Measurements from ENCODE around the gene LDLRAD4.

The LDLRAD4 gene

DNA sequence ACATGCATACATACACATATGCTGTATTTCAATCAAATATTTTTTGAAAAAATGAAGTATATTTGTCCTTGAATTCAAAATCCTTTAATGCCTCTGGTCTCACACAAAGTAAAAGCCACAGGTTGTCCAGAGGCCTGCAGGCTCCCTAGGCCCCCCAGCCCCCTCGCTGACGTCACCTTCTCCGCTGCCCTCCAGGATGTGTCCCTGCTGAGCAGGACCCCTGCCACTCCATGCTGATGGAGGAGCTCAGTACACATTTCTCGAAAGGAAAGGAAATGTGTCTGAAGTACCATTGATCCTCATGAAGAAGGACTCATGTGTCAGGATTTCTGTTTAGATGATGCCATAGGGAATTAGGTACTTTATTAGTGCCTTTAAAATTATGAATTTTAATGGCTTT lies 212.1 kb downstream of the LDLRAD4 start:
- no peak for DNase-seq (ENCODE audit: low read depth)

GRCh38 chr18:13431886-13432285 lies 213.3 kb downstream of the LDLRAD4 start:
- no peak for DNase-seq (ENCODE audit: low read depth)

DNA sequence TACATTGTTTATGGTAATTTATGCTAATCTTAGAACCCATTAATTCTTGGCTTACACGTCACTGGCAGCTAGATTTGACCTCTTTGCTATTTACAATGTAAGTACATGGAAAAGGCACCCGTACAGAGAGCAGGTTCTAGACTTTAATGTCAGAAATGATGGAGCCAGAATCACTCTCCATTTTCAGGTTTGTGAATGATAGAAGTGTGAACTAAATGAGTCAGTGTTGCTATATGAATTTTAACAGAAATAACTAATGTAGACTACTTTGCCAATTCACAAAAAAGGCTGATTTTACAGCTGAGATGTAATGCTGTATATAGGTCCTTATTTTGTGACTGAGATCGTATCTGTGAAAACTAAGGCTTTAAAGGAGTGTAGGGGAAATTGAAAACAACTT lies 214.6 kb downstream of the LDLRAD4 start:
- DNase-seq (ENCODE audit: low read depth) = no peak

GRCh38 chr18:13433685-13434084 lies 215.1 kb downstream of the LDLRAD4 start:
- no peak for DNase-seq (ENCODE audit: low read depth)

DNA sequence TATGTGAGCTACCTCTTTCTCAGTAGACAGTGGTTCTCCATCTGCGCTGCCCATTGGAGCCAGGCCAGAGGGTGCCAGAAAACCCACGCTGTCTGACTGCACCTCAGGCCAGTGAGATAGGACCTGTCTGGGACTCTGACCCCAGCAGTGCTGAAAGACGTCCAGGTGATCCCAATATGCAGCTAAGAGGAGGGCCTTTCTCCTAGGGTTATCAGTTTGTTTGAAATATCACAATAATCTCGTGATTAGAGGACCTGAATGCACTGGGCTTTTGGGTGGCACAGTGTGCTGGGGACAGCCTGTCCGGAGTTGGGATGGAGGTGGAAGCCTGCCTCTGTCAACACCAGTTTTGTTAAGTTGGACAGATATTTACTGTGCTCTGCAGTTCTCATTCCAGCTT lies 216.3 kb downstream of the LDLRAD4 start:
- DNase-seq (ENCODE audit: low read depth) = no peak

GRCh38 chr18:13435586-13436333 lies 217.2 kb downstream of the LDLRAD4 start:
- no peak for DNase-seq (ENCODE audit: low read depth)

DNA sequence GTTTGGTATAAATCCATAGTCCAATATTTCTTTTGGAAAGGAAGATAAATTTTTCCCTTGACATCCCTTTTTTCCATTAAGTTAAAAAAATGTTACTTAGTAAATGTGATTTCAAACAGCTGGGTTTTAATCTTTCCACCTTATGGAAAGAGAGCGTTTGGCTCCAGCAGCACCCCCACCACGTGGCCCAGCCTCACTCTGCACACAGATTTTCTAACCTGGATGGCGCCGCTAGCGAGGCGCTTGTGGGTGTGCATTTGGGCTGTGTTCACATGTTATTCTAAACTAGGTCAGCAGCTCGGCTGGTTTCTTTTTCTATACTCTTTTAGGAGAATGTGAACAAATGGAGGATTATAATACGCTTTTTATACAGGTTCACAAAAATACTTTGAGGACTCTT lies 218.0 kb downstream of the LDLRAD4 start:
- DNase-seq (ENCODE audit: low read depth) = no peak

GRCh38 chr18:13437034-13437433 lies 218.5 kb downstream of the LDLRAD4 start:
- DNase-seq (ENCODE audit: low read depth) = no peak

DNA sequence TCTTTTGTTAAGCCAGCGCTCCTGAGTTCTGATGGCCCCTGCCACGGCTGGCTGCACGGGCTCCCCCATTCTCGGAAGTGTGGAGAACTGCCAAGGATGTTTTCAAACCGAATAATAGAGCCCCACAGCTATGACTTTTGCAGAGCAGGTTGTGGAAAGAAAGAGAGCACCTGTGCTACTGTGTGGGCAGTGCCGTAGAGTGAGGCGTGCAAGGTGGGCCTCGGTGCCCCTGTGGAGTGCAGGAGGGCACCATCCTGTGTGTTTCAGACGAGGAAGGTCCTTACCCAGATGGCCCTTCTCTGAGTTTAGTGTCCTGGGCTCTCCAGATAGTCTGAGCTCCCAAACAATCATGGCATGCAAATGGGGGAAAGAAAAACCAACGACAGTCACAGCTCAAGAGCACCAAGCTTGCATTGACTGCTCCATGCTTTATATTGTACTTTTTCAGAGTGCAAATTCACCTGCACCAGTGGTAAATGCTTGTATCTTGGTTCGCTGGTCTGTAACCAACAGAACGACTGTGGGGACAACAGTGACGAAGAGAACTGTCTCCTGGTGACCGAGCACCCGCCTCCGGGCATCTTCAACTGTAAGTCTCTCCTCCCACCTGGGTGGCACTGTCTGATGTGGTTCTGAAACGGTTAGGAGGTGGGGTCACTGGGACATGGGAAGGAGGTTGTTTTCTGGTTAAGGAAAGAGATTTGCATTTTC lies 219.4 kb downstream of the LDLRAD4 start:
- DNase-seq (ENCODE audit: low read depth) = peak; percentile 11

GRCh38 chr18:13438507-13439056 lies 220.0 kb downstream of the LDLRAD4 start:
- DNase-seq (ENCODE audit: low read depth) = no peak

DNA sequence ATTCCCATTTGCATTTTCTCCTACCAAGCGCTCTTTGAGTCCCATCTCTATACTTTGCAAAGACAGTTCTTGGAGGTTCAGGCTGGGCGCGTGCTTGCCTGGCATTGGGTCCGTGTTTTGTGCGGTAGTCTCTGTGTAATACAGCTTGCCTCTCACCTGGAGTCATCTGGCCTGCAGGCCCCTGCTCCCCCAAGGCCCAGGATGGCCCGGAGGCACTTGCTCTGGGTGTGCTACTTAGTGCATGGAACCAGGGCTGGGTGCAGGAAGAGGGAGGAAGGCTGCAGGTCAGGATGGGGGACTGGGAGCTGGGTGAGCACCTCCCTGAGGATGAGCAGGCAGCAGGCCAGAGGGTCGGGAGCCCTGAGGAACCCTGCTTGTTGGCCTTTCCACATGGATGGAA lies 220.9 kb downstream of the LDLRAD4 start:
- DNase-seq (ENCODE audit: low read depth) = no peak

- DNase-seq (ENCODE audit: low read depth) = no peak
These were observed 222.0 kb downstream of the LDLRAD4 start for GRCh38 chr18:13440277-13441248.

DNA sequence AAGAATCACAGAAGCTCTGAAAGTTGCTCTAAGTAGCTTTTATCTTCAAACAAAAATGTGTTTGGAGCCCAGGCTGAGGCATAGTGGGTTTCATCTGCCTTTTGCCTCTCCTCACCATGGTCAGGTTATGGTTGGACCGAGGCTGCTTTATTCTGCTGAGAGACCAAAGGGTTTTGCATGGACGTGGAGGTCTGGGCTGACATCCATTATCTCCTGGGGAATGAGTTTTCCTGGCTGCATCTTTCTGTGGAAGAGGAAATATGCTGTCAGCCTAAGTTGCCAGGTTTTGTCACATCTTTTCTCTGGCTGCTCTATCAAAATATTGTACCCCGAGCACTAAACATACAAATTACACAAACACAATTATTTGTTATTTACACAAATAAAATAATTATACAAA lies 223.2 kb downstream of the LDLRAD4 start:
- no peak for DNase-seq (ENCODE audit: low read depth)

DNA sequence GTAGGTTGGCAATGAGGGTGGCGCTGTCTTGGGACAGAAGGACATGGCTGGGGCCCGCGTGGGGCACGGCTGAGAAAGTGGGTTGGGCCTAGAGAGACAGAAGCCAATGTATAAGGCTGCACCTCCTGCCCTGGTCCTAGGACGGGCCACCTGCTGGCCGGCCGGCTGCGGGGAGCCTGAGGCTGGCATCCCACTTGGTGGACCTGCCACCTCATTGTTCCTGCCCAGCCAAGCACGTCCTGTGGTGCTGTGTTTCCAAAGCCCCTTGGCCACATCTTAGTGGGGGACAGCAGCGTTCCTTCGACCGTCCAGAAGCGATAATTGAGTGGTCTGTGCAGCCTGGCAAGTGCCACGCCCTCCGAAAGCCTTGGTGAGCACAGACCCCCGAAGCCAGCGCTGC lies 223.9 kb downstream of the LDLRAD4 start:
- DNase-seq (ENCODE audit: low read depth) = no peak

GRCh38 chr18:13443552-13443951 lies 225.0 kb downstream of the LDLRAD4 start:
- DNase-seq (ENCODE audit: low read depth) = no peak

DNA sequence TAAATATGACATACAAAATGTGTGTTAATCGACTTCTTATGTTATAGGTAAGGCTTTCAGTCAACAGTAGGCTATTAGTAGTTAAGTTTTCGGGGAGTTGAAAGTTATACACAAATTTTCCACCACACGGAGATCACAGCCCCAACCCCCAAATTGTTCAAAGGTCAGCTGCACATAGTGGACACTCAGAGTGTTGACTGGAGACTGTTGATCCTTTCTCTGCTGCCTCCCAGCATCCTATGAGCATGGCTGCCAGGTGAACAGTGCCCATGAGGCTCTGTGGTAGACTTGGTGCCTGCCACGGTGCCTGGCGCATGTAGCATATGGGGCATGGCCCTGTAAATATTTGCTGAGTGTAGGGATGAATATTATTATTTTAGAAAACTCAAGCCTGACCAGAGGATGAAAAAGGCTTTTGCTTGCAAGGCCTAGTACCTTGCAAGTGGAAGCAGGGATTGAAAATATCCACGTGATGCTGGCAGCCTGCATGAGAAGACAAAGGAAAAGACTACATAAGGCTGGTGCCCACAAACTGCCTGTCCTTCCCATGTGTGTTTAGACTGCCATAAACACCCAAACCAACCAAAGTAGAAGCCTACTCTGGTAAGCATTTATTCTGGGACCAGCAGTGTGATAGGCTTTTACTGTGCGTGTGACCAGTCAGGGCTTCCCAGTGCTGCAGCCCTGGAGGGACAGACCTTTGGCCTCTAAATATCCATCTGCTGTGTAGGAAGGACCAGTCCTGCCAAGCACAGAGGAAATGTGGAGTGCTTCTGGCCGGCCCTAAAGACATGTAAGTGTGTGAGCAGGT lies 226.1 kb downstream of the LDLRAD4 start:
- no peak for DNase-seq (ENCODE audit: low read depth)

DNA sequence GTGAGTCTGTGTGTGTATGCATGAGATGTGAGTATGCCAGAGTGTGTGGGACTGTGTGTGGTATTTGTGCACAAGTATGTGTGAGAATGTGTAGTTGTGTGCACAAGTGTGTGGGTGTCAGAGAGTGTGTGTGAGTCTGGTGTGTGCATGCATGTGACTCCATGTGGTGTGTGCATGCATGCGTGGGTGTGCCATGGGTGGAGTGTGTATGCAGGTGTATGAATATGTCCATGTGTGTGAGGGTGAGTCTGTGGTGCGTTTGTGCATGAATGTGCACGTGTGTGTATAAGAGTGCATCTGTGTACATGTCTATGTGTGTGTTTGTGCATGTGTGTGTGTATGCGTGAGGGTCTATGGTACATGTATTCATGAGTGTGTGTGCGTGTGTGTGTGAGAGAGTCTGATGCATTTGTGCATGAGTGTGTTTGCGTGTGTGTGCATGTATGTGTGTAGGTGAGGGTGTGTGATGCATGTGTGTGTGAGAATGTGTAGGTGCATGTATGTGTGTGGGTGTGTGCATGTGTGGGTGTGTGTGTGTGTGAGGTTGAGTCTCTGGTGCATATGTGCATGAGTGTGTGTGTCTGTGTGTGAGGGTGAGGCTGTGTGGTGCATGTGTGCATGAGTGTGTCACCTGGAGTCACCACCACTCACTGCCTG lies 226.8 kb downstream of the LDLRAD4 start:
- no peak for DNase-seq (ENCODE audit: low read depth)

DNA sequence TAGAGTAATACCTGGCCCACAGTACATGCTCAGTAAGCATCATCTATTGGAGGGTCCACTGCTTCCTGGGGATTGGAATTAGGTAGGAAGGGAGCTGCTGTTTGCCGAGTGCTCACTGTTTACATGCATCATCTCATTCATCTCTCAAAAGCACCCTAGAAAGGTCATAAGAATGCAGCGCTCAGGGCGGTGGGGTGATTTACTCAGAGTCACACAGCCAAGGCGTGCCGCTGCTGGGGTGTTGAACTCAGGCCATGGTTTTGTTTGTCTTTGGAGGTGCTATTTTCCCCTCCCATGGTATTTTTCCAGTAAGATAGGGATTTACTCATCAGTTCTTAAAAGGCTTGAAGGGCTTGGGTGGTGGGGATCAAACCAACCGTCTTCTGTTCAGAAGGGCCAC lies 227.5 kb downstream of the LDLRAD4 start:
- no peak for DNase-seq (ENCODE audit: low read depth)

DNA sequence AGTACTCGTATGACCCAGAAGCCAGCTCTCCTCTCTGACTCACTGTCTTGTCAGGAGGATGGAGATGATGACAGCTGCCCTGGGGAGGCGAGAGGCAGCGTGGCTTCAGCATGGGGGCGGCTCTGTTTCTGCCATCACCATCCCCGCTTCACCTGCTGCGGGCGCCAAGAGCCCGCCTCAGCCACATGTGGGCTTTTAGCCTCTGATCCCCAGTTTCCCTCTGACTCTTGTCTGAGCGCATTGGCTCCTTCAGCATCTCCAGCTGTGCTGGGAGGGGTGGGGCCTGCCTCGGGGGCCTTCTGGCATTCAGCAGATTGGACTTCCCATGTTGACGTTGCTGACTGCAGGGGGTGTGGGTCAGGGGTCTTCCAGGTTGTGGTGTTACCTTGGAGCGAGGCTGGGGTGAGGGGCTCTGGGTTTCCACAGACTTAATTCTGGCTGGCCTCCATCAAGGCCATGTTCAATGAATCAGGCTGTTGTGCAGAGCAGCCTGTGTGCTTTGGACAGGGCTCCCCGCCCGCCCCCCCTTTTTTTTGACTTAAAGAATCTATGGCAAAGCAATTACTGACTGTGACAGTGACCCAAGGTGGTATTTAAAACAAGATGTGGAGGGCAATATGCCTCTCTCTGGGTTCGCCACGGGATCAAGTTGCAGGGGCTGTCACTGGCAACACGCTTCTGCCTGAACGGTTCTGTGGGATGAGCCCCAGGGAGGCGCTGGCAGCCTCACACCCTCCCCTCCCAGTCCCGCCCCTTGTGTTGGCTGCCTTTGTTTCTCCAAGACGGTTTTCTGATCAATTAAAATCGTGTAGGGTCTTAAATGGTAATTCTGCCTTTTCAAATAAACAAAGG lies 228.3 kb downstream of the LDLRAD4 start:
- DNase-seq (ENCODE audit: low read depth) = no peak

Measured in activated gamma-delta T cell treated with anti-CD3 and anti-CD28 coated beads, Interleukin-2, amount 50 U/mL, for 16 hours (primary cell).